Adrenal gland (tissue), 5 donors: ENCODE measurements around the gene C6orf52.

Experiments used
- POLR2A ChIP-seq, 2 donors: fragments of 450-650 bp; IDR thresholded peaks; one replicate each; pipeline ENCODE4 v1.6.1; 2017; ENCODE audit warnings: antibody characterized with exemption in 2 of 2, mild to moderate bottlenecking in 2 of 2, moderate library complexity in 1 of 2
- TF ChIP-seq, protein P1 (sequence below), 6 experiments: fragments of 450-650 bp in 4 of 6; fragments of 200-600 bp in 2 of 6; sonication (generic) in 1 of 6; IDR thresholded peaks; 1 replicate in 5 of 6; 2 replicates in 1 of 6; pipeline versions ENCODE4 v1.5.1 to v1.8.0; 2016 to 2021; ENCODE audit warnings: antibody characterized with exemption in 6 of 6, mild to moderate bottlenecking in 2 of 6, moderate library complexity in 1 of 6
- donor health status: DM: no; HTN: no; CAD: no.

DNA sequence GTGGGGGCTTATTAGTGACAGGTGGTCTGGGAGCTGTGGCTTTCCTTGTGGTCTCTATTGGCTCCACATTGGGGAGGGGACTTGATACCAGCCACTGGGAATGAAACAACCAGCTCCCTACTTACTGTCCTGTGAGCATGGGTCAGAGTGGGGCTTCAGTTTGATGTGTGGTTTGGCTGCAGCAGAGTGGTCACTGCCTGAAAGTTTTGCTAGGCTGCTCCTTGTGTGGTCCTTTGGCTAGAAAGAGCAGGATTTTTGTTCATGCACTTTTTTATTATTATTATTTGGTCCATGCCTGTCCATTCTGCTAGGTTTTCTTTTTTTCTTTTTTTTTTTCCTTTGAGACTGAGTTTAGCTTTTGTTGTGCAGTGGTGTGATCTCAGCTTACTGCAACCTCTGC lies 45.6 kb upstream of the C6orf52 start:
- TF ChIP-seq, protein P1, sequence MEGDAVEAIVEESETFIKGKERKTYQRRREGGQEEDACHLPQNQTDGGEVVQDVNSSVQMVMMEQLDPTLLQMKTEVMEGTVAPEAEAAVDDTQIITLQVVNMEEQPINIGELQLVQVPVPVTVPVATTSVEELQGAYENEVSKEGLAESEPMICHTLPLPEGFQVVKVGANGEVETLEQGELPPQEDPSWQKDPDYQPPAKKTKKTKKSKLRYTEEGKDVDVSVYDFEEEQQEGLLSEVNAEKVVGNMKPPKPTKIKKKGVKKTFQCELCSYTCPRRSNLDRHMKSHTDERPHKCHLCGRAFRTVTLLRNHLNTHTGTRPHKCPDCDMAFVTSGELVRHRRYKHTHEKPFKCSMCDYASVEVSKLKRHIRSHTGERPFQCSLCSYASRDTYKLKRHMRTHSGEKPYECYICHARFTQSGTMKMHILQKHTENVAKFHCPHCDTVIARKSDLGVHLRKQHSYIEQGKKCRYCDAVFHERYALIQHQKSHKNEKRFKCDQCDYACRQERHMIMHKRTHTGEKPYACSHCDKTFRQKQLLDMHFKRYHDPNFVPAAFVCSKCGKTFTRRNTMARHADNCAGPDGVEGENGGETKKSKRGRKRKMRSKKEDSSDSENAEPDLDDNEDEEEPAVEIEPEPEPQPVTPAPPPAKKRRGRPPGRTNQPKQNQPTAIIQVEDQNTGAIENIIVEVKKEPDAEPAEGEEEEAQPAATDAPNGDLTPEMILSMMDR (IDR thresholded peaks at IDR 0.05): no peak
- TF ChIP-seq POLR2A (IDR thresholded peaks at IDR 0.05): no peak
